ENCODE data around the gene DMRTC2.

DMRTC2 gene

DNA sequence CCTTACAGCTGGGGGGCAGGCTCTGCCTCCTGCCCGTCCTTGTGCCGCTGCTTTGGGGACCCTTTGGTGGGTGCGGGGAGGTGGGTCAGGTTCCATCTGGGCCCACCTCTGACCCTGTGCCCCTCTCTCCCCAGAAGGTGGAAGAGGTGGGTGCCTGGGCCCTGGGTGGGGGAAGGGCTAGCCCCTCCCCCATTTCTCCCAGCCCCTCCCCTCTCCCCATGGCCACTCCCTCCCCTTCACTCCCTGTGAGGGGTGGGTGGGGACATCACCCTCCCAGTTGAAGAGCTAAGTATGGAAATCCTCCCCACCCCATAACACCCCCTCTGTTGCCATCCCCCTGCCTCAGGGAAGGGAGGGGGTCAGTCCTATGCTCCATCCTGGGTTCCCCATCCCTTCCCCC, 52.3 kb downstream of the DMRTC2 start:
- Mint-ChIP-seq H3K36me3 (ENCODE audit: low read depth) (peaks cover 52% of the 10 kb centered on the region), H3K27ac (no peak overlapping the region), H3K9me3 (no peaks in the 10 kb centered on the region), H3K4me3 (no peak overlapping the region), H3K27me3 (ENCODE audit: low read depth) (no peaks in the 10 kb centered on the region), H3K4me1 (ENCODE audit: low read depth) (peaks cover 5% of the 10 kb centered on the region)
- DNase-seq (ENCODE audit: low spot score) = no peak

DNA sequence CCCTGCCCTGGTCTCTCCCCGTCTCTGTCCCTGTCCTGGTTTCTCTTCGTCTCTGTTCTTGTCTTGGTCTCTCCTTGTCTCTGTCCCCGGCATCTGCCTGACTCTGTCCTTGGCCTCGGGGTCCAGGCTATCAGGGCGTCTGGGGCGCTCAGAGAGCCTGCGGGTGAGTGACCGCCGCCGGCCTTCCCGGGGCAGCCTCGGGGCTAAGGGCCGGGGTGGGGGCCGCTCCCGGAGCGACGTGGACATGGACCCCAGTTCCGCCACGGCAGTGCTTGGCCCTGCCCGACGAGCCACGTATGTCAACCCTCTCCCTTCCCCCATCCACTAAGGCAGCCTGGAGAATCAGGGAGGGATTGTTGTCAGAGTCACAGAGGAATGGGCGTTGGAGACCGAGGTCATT, 53.0 kb downstream of the DMRTC2 start:
- no peak overlapping the region for H3K27ac Mint-ChIP-seq
- peaks cover 5% of the 10 kb centered on the region for H3K4me1 Mint-ChIP-seq (ENCODE audit: low read depth)

DNA sequence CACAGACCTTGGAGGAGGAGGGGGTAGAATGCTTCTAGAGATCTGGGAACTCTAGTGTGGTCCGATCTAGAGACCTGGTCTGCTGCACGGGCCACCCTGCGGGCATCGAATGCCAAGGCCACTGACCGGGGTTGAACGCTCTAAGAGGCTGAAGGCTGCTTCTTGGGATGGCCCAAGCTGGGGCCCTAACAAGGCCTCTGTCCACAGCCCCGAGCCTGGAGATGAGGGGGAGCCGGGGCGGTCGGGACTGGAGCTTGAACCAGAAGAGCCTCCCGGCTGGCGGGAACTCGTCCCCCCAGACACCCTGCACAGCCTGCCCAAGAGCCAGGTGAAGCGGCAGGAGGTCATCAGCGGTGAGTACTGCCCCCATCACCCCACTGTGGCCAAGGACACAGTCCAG, 53.4 kb downstream of the DMRTC2 start:
- Mint-ChIP-seq H3K4me3 (no peak overlapping the region), H3K36me3 (ENCODE audit: low read depth) (peaks cover 57% of the 10 kb centered on the region), H3K27ac (no peak overlapping the region), H3K9me3 (no peaks in the 10 kb centered on the region), H3K4me1 (ENCODE audit: low read depth) (peaks cover 5% of the 10 kb centered on the region), H3K27me3 (ENCODE audit: low read depth) (no peaks in the 10 kb centered on the region)
- DNase-seq (ENCODE audit: low spot score) = no peak

More for the DNA sequence above, 53.0 kb downstream of the DMRTC2 start:
- Mint-ChIP-seq H3K9me3 (no peaks in the 10 kb centered on the region), H3K4me3 (no peak overlapping the region), H3K27me3 (ENCODE audit: low read depth) (no peaks in the 10 kb centered on the region), H3K36me3 (ENCODE audit: low read depth) (peaks cover 56% of the 10 kb centered on the region)
- no peak for DNase-seq (ENCODE audit: low spot score)

Measured in T-helper 2 cell treated with Interferon-gamma antibody and Interleukin-4, amounts not matched to agents 5 μg/mL and 100 μg/mL, for 36 hours (primary cell).